SU-DHL-6 (cell line): ENCODE results near the gene RIIAD1.
"Not testable (repeated sequence)": the region's sequence is repeated elsewhere in the genome, so short reads cannot be mapped to it uniquely, and the experiment has no call there.

ENCODE experiments used
- H2AFZ ChIP-seq: fragments of 200-600 bp; sonication (generic); 2 replicates; pipeline ENCODE4 v1.6.1; 2014; ENCODE audit warnings: low read depth, mild to moderate bottlenecking, moderate library complexity, mixed read lengths, antibody characterized with exemption, low read length; ENCODE audit not compliant: severe bottlenecking
- H3F3A ChIP-seq: fragments of 200-600 bp; shearing (Covaris generic); 2 replicates; pipeline ENCODE4 v1.6.0; 2016; ENCODE audit warnings: antibody characterized with exemption, mild to moderate bottlenecking; ENCODE audit not compliant: insufficient read depth
- H3K27ac ChIP-seq: fragments of 200-600 bp; sonication (generic); 2 replicates; pipeline ENCODE4 v1.5.1; 2016; ENCODE audit warnings: low read depth, mild to moderate bottlenecking, low read length, moderate library complexity, mixed read lengths
- H3K27me3 ChIP-seq: fragments of 200-600 bp; sonication (generic), shearing (Covaris generic); 2 replicates; pipeline ENCODE4 v1.6.0; 2014; ENCODE audit warnings: mild to moderate bottlenecking, low read length
- H3K36me3 ChIP-seq: fragments of 200-600 bp; sonication (generic); 2 replicates; pipeline ENCODE4 v1.6.1; 2014; ENCODE audit warnings: mild to moderate bottlenecking, low read length, mixed read lengths
- H3K4me2 ChIP-seq: fragments of 300-600, 200-600 bp; shearing (Covaris generic), sonication (generic); 2 replicates; pipeline ENCODE4 v1.6.0; 2014; ENCODE audit warnings: low read length, low read depth, mild to moderate bottlenecking; ENCODE audit not compliant: poor library complexity, severe bottlenecking
- H3K4me3 ChIP-seq: fragments of 200-600 bp; sonication (generic); 2 replicates; pipeline ENCODE4 v1.5.1; 2014; ENCODE audit warnings: antibody characterized with exemption, low read length, mild to moderate bottlenecking, mixed read lengths; ENCODE audit not compliant: insufficient read depth, poor library complexity, severe bottlenecking
- H3K79me2 ChIP-seq: fragments of 200-600 bp; sonication (generic); 2 replicates; pipeline ENCODE4 v1.6.1; 2014; ENCODE audit warnings: mild to moderate bottlenecking, low read length, moderate library complexity; ENCODE audit not compliant: insufficient read depth
- H3K9ac ChIP-seq: fragments of 200-600 bp; sonication (generic); 2 replicates; pipeline ENCODE4 v1.7.0; 2014; ENCODE audit warnings: mild to moderate bottlenecking, low read length
- H3K9me2 ChIP-seq: fragments of 200-600 bp; sonication (generic); replicated peaks from 2 replicates; pipeline ENCODE4 v1.6.1; 2014; ENCODE audit warnings: low read length; ENCODE audit not compliant: insufficient read depth
- H3K9me3 ChIP-seq: fragments of 200-600 bp; sonication (generic); 2 replicates; pipeline ENCODE4 v1.6.1; 2014; ENCODE audit warnings: low read length, mixed read lengths; ENCODE audit not compliant: insufficient read depth
- H4K20me1 ChIP-seq: fragments of 200-600 bp; sonication (generic); 2 replicates; pipeline ENCODE4 v1.6.1; 2014; ENCODE audit warnings: low read depth, mild to moderate bottlenecking, antibody characterized with exemption, low read length, moderate library complexity, mixed read lengths
- EZH2phosphoT487 ChIP-seq: fragments of 200-600 bp; sonication (generic), shearing (Covaris generic); conservative IDR thresholded peaks from 2 replicates; pipeline ENCODE4 v1.6.1; 2018; ENCODE audit warnings: mild to moderate bottlenecking, antibody characterized with exemption, low read length, moderate library complexity, mixed read lengths
- TF ChIP-seq, protein P1 (sequence below): fragments of 200-600 bp; sonication (generic); IDR thresholded peaks from one replicate; pipeline ENCODE4 v1.5.1; 2017; ENCODE audit warnings: antibody characterized with exemption, mild to moderate bottlenecking, low read length, moderate library complexity; ENCODE audit not compliant: insufficient read depth, poor library complexity, severe bottlenecking

Gene RIIAD1

DNA sequence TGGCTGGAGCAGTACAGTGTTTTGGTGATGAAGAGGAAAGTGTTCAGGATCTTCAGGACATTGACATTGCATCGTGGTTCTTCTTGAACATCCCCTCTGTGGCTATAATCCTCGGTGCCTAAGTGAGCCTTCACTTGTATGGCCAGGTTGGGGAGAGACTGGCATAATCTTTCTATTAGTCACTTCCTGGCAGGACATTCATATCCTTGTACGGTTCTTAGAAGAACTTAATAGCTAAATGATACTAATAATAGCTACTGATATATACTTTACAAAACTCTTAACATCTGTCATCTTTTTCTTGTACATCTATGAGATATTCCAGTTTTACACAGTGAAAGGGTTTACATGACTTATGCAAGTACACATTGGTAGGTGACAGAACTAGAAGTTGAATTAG, 40.5 kb upstream of the RIIAD1 start:
- no peaks in the 10 kb centered on the region for H3K9me3 ChIP-seq
- no peak overlapping the region for H3K4me3 ChIP-seq
- H3K4me2 ChIP-seq = no peak overlapping the region
- H3K27ac ChIP-seq = no peak overlapping the region
- no peaks in the 10 kb centered on the region for H4K20me1 ChIP-seq
- H2AFZ ChIP-seq = no peak overlapping the region
- H3K9ac ChIP-seq = no peak overlapping the region
- H3K27me3 ChIP-seq = no peaks in the 10 kb centered on the region
- H3K36me3 ChIP-seq = no peaks in the 10 kb centered on the region; the same call in 1 of the 2 replicates
- no peaks in the 10 kb centered on the region for H3K79me2 ChIP-seq
- TF ChIP-seq, protein P1, sequence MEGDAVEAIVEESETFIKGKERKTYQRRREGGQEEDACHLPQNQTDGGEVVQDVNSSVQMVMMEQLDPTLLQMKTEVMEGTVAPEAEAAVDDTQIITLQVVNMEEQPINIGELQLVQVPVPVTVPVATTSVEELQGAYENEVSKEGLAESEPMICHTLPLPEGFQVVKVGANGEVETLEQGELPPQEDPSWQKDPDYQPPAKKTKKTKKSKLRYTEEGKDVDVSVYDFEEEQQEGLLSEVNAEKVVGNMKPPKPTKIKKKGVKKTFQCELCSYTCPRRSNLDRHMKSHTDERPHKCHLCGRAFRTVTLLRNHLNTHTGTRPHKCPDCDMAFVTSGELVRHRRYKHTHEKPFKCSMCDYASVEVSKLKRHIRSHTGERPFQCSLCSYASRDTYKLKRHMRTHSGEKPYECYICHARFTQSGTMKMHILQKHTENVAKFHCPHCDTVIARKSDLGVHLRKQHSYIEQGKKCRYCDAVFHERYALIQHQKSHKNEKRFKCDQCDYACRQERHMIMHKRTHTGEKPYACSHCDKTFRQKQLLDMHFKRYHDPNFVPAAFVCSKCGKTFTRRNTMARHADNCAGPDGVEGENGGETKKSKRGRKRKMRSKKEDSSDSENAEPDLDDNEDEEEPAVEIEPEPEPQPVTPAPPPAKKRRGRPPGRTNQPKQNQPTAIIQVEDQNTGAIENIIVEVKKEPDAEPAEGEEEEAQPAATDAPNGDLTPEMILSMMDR = no peak
- no peak for TF ChIP-seq EZH2phosphoT487
- no peaks in the 10 kb centered on the region for H3F3A ChIP-seq
- no peaks in the 10 kb centered on the region for H3K9me2 ChIP-seq

DNA sequence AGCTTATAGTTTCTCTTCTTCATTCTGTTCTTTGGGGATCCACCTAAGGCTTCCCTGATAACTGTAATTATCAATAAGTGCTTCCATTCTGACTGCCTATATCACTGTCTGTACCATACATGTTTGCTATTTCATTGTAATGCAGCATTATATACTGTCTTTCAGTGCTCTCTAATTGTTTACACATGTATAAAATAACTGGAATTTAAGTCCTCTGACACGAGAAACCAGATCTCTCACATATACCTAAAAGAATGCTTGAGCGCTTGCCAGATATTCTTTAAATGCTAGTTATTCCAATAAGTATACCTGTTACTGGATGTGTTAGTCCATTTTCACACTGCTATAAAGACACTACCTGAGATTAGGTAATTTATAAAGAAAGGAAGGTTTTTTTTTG, 39.4 kb upstream of the RIIAD1 start:
- Histone ChIP-seq H3K9me3 (no peaks in the 10 kb centered on the region), H4K20me1 (no peaks in the 10 kb centered on the region), H3K9me2 (no peaks in the 10 kb centered on the region), H3K27ac (no peak overlapping the region), H3K79me2 (no peaks in the 10 kb centered on the region), H3K36me3 (no peaks in the 10 kb centered on the region; the same call in 1 of the 2 replicates), H3K4me3 (no peak overlapping the region), H3F3A (no peaks in the 10 kb centered on the region), H2AFZ (no peak overlapping the region), H3K27me3 (no peaks in the 10 kb centered on the region), H3K9ac (no peak overlapping the region), H3K4me2 (no peak overlapping the region)
- TF ChIP-seq EZH2phosphoT487 = no peak
- TF ChIP-seq, protein P1 = no peak

GRCh38 chr1:151682901-151683300, 38.4 kb upstream of the RIIAD1 start:
- not testable (repeated sequence) for H3K27ac ChIP-seq, H3K4me3 ChIP-seq, H3F3A ChIP-seq, H3K9ac ChIP-seq, H3K79me2 ChIP-seq, H4K20me1 ChIP-seq, H2AFZ ChIP-seq, H3K9me3 ChIP-seq, H3K36me3 ChIP-seq, H3K4me2 ChIP-seq, H3K9me2 ChIP-seq, H3K27me3 ChIP-seq

GRCh38 chr1:151684128-151684527, 37.2 kb upstream of the RIIAD1 start:
- Histone ChIP-seq H2AFZ (no peak overlapping the region), H3K79me2 (no peaks in the 10 kb centered on the region), H3K9me3 (no peaks in the 10 kb centered on the region), H3K27ac (no peak overlapping the region), H3K36me3 (no peaks in the 10 kb centered on the region; the same call in 1 of the 2 replicates), H3K4me2 (no peak overlapping the region), H3K9ac (no peak overlapping the region), H3F3A (no peaks in the 10 kb centered on the region), H3K4me3 (no peak overlapping the region), H3K27me3 (no peaks in the 10 kb centered on the region), H4K20me1 (no peaks in the 10 kb centered on the region), H3K9me2 (no peaks in the 10 kb centered on the region)
- TF ChIP-seq, protein P1 = no peak
- TF ChIP-seq EZH2phosphoT487 = no peak
